Medulla oblongata (tissue), 1 donor: ENCODE data around the gene ATP2B1.
"Not testable (repeated sequence)": the region's sequence is repeated elsewhere in the genome, so short reads cannot be mapped to it uniquely, and the experiment has no call there.

Experiments
- DNase-seq: peaks from one replicate; pipeline ENCODE4 v3.0.0-alpha.2; 2015; ENCODE audit errors: extremely low spot score

The ATP2B1 gene

GRCh38 chr12:89717759-89718523 is 9.3 kb upstream of the ATP2B1 start:
- DNase-seq = no peak

GRCh38 chr12:89712706-89713105 is 4.1 kb upstream of the ATP2B1 start:
- DNase-seq = no peak

GRCh38 chr12:89710873-89711750 is 2.5 kb upstream of the ATP2B1 start:
- peak; percentile 21 for DNase-seq

GRCh38 chr12:89709995-89710872 is 1.6 kb upstream of the ATP2B1 start:
- peak; percentile 57 for DNase-seq

- peak; percentile 98 for DNase-seq
Measured at GRCh38 chr12:89709157-89709994, 738 bp upstream of the ATP2B1 start.

- DNase-seq = peak; percentile 21
Measured at GRCh38 chr12:89707703-89708564, 704 bp downstream of the ATP2B1 start.

GRCh38 chr12:89706986-89707702 is 1.5 kb downstream of the ATP2B1 start:
- DNase-seq = peak; percentile 74

GRCh38 chr12:89706551-89706950 is 2.1 kb downstream of the ATP2B1 start:
- DNase-seq = no peak

GRCh38 chr12:89704457-89704856 is 4.2 kb downstream of the ATP2B1 start:
- DNase-seq = no peak

GRCh38 chr12:89703768-89704167 is 4.9 kb downstream of the ATP2B1 start:
- no peak for DNase-seq

GRCh38 chr12:89702503-89702902 is 6.1 kb downstream of the ATP2B1 start:
- no peak for DNase-seq

- no peak for DNase-seq
Measured at GRCh38 chr12:89701606-89702206, 6.9 kb downstream of the ATP2B1 start.

- DNase-seq = no peak
Measured at GRCh38 chr12:89700191-89700810, 8.3 kb downstream of the ATP2B1 start.

- DNase-seq = no peak
Measured at GRCh38 chr12:89698607-89699006, 10.0 kb downstream of the ATP2B1 start.

GRCh38 chr12:89697728-89698127 is 10.9 kb downstream of the ATP2B1 start:
- not testable (repeated sequence) for DNase-seq

GRCh38 chr12:89697296-89697695 is 11.3 kb downstream of the ATP2B1 start:
- no peak for DNase-seq

GRCh38 chr12:89695830-89696229 is 12.8 kb downstream of the ATP2B1 start:
- DNase-seq = no peak

- no peak for DNase-seq
Measured at GRCh38 chr12:89695100-89695499, 13.5 kb downstream of the ATP2B1 start.
